ENCODE results near the gene MINPP1.

Gene MINPP1

DNA sequence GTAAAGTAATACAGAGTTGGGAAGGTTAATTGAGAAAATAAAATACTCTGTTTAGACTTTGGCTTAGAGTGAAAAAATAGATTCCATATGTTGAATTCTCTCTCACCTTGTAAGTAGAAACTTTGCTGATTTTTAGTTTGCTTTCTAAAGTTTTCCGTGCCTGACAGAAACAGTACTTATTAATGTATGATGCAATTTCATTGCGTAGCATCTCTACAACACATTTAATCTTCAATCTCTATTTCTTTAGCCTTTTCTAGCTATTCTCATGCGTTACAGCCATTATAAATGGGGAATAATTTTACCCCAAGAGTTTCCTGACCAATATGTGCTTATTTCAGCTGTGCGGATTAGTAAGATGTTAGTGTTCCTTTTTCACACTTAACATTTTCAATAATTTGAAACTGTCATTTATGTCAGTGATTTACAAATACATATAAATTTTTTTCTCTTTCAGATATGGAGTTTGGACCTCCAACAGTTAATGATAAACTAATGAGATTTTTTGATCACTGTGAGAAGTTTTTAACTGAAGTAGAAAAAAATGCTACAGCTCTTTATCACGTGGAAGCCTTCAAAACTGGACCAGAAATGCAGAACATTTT is 3.3 kb downstream of the MINPP1 start:
- Histone ChIP-seq H3K36me3 (replicated peaks) (peaks cover 4% of the 10 kb centered on the region), H3K27me3 (replicated peaks) (no peaks in the 10 kb centered on the region), H3K4me3 (ENCODE audit: low read depth, low read length) (no peak overlapping the region), H3K27ac (no peak overlapping the region)
- in situ Hi-C loops (cut with HindIII; ENCODE audit: low pct_ligation_motif_present, low sequenced_read_pairs), result no loop called here
- DNase-seq, result no peak
- no peak for TF ChIP-seq CTCF (IDR thresholded peaks at IDR 0.05; ENCODE audit: low read depth, low read length, missing control alignments)

DNA sequence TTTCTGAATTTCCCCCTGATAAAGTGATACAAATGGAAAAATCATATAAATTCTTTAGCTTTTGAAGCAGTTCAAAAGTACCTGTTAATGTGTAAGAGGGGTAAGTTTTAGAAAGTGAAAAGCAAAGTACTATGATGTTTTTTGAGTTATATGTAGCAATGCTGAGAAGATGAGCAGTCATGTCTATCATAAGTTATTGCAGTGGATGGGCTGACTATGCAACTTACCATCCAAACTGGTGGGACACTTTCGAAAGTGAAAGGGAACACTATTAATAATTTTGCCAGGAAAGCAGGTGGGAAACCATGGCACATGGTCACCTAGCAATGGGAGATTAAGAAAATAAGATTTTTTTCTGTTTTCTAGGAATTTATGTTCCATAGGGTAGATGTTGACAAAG is 4.1 kb downstream of the MINPP1 start:
- in situ Hi-C loops (cut with HindIII; ENCODE audit: low pct_ligation_motif_present, low sequenced_read_pairs), result no loop called here
- no peaks in the 10 kb centered on the region for H3K27me3 ChIP-seq (replicated peaks)
- peaks cover 6% of the 10 kb centered on the region for H3K36me3 ChIP-seq (replicated peaks)
- H3K4me3 ChIP-seq (ENCODE audit: low read depth, low read length), result no peak overlapping the region
- no peak for DNase-seq
- no peak overlapping the region for H3K27ac ChIP-seq
- no peak for TF ChIP-seq CTCF (IDR thresholded peaks at IDR 0.05; ENCODE audit: low read depth, low read length, missing control alignments)

DNA sequence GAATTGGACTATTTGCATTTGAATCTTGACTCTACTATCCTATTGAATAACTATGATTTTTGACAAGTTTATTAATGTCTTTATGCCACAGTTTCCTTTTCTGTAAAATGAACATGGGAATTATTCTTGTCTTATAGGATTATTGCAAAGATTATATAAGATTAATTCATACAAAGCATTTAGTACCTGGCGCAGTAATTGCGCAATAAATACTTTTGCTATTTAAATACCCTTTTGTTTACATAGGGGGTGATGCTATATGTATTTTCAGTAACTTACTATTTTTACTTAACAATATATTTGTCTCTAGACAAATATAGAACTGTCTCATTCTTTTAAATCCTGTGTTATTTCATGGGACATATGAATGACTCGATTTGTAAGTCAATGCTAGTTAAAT is 5.3 kb downstream of the MINPP1 start:
- H3K27me3 ChIP-seq (replicated peaks), result no peaks in the 10 kb centered on the region
- peaks cover 15% of the 10 kb centered on the region for H3K36me3 ChIP-seq (replicated peaks)
- DNase-seq, result no peak
- in situ Hi-C loops (cut with HindIII; ENCODE audit: low pct_ligation_motif_present, low sequenced_read_pairs), result no loop called here
- no peak overlapping the region for H3K4me3 ChIP-seq (ENCODE audit: low read depth, low read length)
- H3K27ac ChIP-seq, result no peak overlapping the region
- no peak for TF ChIP-seq CTCF (IDR thresholded peaks at IDR 0.05; ENCODE audit: low read depth, low read length, missing control alignments)

DNA sequence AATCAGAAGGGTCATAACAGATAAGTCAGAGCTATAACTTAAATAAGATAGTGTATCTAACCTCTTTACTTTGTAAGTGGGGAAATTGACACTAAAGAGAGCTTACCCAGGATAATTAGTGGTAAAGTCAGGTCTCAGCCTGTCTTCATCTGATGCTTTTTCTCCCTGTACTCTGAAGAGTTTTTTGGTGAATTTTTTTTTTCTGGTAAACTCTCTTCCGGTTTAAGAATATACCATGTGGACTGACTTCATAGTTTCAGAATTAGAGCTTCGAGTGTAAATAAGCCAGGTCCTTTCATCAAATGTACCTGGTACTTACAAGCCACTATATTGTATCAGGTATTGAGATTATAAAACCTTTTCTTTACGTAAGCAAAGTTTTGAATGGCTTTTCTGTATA is 6.8 kb downstream of the MINPP1 start:
- H3K27ac ChIP-seq, result no peak overlapping the region
- no peak overlapping the region for H3K4me3 ChIP-seq (ENCODE audit: low read depth, low read length)
- H3K27me3 ChIP-seq (replicated peaks), result no peaks in the 10 kb centered on the region
- no peak for DNase-seq
- in situ Hi-C loops (cut with HindIII; ENCODE audit: low pct_ligation_motif_present, low sequenced_read_pairs), result no loop called here
- H3K36me3 ChIP-seq (replicated peaks), result peaks cover 16% of the 10 kb centered on the region
- no peak for TF ChIP-seq CTCF (IDR thresholded peaks at IDR 0.05; ENCODE audit: low read depth, low read length, missing control alignments)

GRCh38 chr10:87518937-87519336 is 14.2 kb downstream of the MINPP1 start:
- no peak for TF ChIP-seq CTCF (IDR thresholded peaks at IDR 0.05; ENCODE audit: low read depth, low read length, missing control alignments)
- H3K4me3 ChIP-seq (ENCODE audit: low read depth, low read length), result no peak overlapping the region
- no peaks in the 10 kb centered on the region for H3K27me3 ChIP-seq (replicated peaks)
- in situ Hi-C loops (cut with HindIII; ENCODE audit: low pct_ligation_motif_present, low sequenced_read_pairs), result no loop called here
- H3K36me3 ChIP-seq (replicated peaks), result peaks cover 16% of the 10 kb centered on the region
- no peak for DNase-seq
- no peak overlapping the region for H3K27ac ChIP-seq

- Histone ChIP-seq H3K36me3 (replicated peaks) (peaks cover 11% of the 10 kb centered on the region), H3K4me3 (ENCODE audit: low read depth, low read length) (no peak overlapping the region), H3K27me3 (replicated peaks) (no peaks in the 10 kb centered on the region), H3K27ac (no peak overlapping the region)
- in situ Hi-C loops (cut with HindIII; ENCODE audit: low pct_ligation_motif_present, low sequenced_read_pairs), result no loop called here
- no peak for DNase-seq
- no peak for TF ChIP-seq CTCF (IDR thresholded peaks at IDR 0.05; ENCODE audit: low read depth, low read length, missing control alignments)
These were observed 14.9 kb downstream of the MINPP1 start for GRCh38 chr10:87519582-87519981.
